Neuronal stem cell (in vitro differentiated cells): Measurements from ENCODE around the gene PHACTR3.

Experiments
- DNase-seq: peaks from one replicate; pipeline ENCODE4 v3.0.0-alpha.2; 2013; ENCODE audit warnings: low spot score
- H2AFZ ChIP-seq: one replicate; pipeline ENCODE4 v1.6.1; 2013; ENCODE audit warnings: mild to moderate bottlenecking, low read length, inconsistent platforms
- H2AK5ac ChIP-seq: 2 replicates; pipeline ENCODE4 v1.6.1; 2013; ENCODE audit warnings: low read depth, mild to moderate bottlenecking, inconsistent platforms, low read length, moderate library complexity, mixed read lengths
- H2BK120ac ChIP-seq: 2 replicates; pipeline ENCODE4 v1.6.1; 2013; ENCODE audit warnings: low read depth, mild to moderate bottlenecking, inconsistent platforms, low read length, moderate library complexity, mixed read lengths
- H2BK12ac ChIP-seq: one replicate; pipeline ENCODE4 v1.6.1; 2013; ENCODE audit warnings: low read length, inconsistent platforms
- H2BK15ac ChIP-seq: 2 replicates; pipeline ENCODE4 v1.6.1; 2013; ENCODE audit warnings: mild to moderate bottlenecking, low read length, inconsistent platforms, mixed read lengths
- H2BK5ac ChIP-seq: one replicate; pipeline ENCODE4 v1.6.1; 2013; ENCODE audit warnings: inconsistent platforms, mild to moderate bottlenecking, low read length, moderate library complexity
- H3K14ac ChIP-seq: one replicate; pipeline ENCODE4 v1.6.1; 2013; ENCODE audit warnings: low read length, inconsistent platforms
- H3K18ac ChIP-seq: 2 replicates; pipeline ENCODE4 v1.6.1; 2013; ENCODE audit warnings: low read length, inconsistent platforms
- H3K23ac ChIP-seq: 2 replicates; pipeline ENCODE4 v1.6.1; 2013; ENCODE audit warnings: low read depth, mild to moderate bottlenecking, mixed read lengths, low read length, inconsistent platforms; ENCODE audit not compliant: poor library complexity
- H3K27ac ChIP-seq: replicated peaks from 3 replicates; pipeline ENCODE4 v1.5.1; 2013; ENCODE audit warnings: low read length, inconsistent platforms
- H3K27me3 ChIP-seq, 3 experiments: 2 replicates each; pipeline ENCODE4 v1.6.1; 2013; ENCODE audit warnings: low read length in 3 of 3, mild to moderate bottlenecking in 2 of 3, inconsistent platforms in 1 of 3, low read depth in 1 of 3, mixed read lengths in 1 of 3, moderate library complexity in 1 of 3; ENCODE audit not compliant: control insufficient read depth in 3 of 3, insufficient read depth in 3 of 3
- H3K36me3 ChIP-seq, 2 donors: replicated peaks in 1 of 2; 2 replicates each; pipeline ENCODE4 v1.6.1; 2013; ENCODE audit warnings: low read length in 2 of 2; ENCODE audit not compliant: control insufficient read depth in 2 of 2, insufficient read depth in 2 of 2
- H3K4ac ChIP-seq: 2 replicates; pipeline ENCODE4 v1.6.1; 2013; ENCODE audit warnings: inconsistent platforms, mild to moderate bottlenecking, low read length, moderate library complexity
- H3K4me1 ChIP-seq, 2 donors: 1 replicate in 1 of 2; 2 replicates in 1 of 2; pipeline ENCODE4 v1.6.1; 2013; ENCODE audit warnings: low read length in 2 of 2, low read depth in 1 of 2; ENCODE audit not compliant: control insufficient read depth in 2 of 2, insufficient read depth in 1 of 2
- H3K4me2 ChIP-seq: one replicate; pipeline ENCODE4 v1.6.1; 2013; ENCODE audit warnings: mild to moderate bottlenecking, low read length, inconsistent platforms; ENCODE audit not compliant: insufficient read depth, poor library complexity, severe bottlenecking
- H3K4me3 ChIP-seq, 2 donors: 2 replicates each; pipeline ENCODE4 v1.5.1; 2013; ENCODE audit warnings: low read length in 2 of 2, mild to moderate bottlenecking in 2 of 2, inconsistent platforms in 1 of 2, moderate library complexity in 1 of 2
- H3K79me1 ChIP-seq: one replicate; pipeline ENCODE4 v1.6.1; 2013; ENCODE audit warnings: low read depth, mild to moderate bottlenecking, inconsistent platforms, low read length, moderate library complexity
- H3K9ac ChIP-seq: one replicate; pipeline ENCODE4 v1.6.1; 2013; ENCODE audit warnings: mild to moderate bottlenecking, low read depth, low read length, inconsistent platforms; ENCODE audit not compliant: poor library complexity
- H3K9me3 ChIP-seq, 2 donors: replicated peaks in 1 of 2; 2 replicates each; pipeline versions ENCODE3 to v1.6.1; 2013; ENCODE audit warnings: low read length in 2 of 2, mild to moderate bottlenecking in 2 of 2, inconsistent platforms in 1 of 2, low read depth in 1 of 2, mixed read lengths in 1 of 2, moderate library complexity in 1 of 2; ENCODE audit not compliant: control insufficient read depth in 2 of 2, insufficient read depth in 1 of 2
- H4K8ac ChIP-seq: one replicate; pipeline ENCODE4 v1.6.1; 2013; ENCODE audit warnings: low read depth, mild to moderate bottlenecking, inconsistent platforms, low read length, moderate library complexity
- H4K91ac ChIP-seq: one replicate; pipeline ENCODE4 v1.6.1; 2013; ENCODE audit warnings: low read length, low read depth, mild to moderate bottlenecking, inconsistent platforms; ENCODE audit not compliant: poor library complexity
- WGBS, 2 donors: extraction: QIAGEN DNeasy Blood & Tissue Kit; methylation state at CpG; one replicate each; pipeline ENCODE4 v1.1.7; 2013; ENCODE audit warnings: missing lambda C conversion rate in 2 of 2, mixed read lengths in 1 of 2; ENCODE audit not compliant: insufficient read length in 2 of 2, insufficient replicate concordance in 1 of 2; ENCODE audit errors: extremely low coverage in 2 of 2; 5-methylcytosine and 5-hydroxymethylcytosine counted together

The PHACTR3 gene

GRCh38 chr20:59645761-59646171 is 41.4 kb downstream of the PHACTR3 start:
- H3K27me3 ChIP-seq: no peaks in the 10 kb centered on the region
- no peak overlapping the region for H2AK5ac ChIP-seq
- H2AFZ ChIP-seq: no peak overlapping the region
- H3K18ac ChIP-seq: no peak overlapping the region
- no peak overlapping the region for H2BK15ac ChIP-seq
- no peak overlapping the region for H3K23ac ChIP-seq
- peaks cover 2% of the 10 kb centered on the region for H3K79me1 ChIP-seq
- no CpG with 5 or more reads among the region's 7 CpGs for WGBS, 2 donors
- H4K8ac ChIP-seq: no peak overlapping the region
- no peak overlapping the region for H2BK120ac ChIP-seq
- no peak for DNase-seq
- no peak overlapping the region for H3K4me3 ChIP-seq
- H4K91ac ChIP-seq: no peak overlapping the region
- no peak overlapping the region for H3K9ac ChIP-seq
- no peak overlapping the region for H3K27ac ChIP-seq
- H2BK12ac ChIP-seq: no peak overlapping the region
- no peak overlapping the region for H3K4ac ChIP-seq
- no peaks in the 10 kb centered on the region for H3K4me1 ChIP-seq
- no peak overlapping the region for H2BK5ac ChIP-seq
- no peak overlapping the region for H3K4me2 ChIP-seq
- no peak overlapping the region for H3K14ac ChIP-seq
- no peaks in the 10 kb centered on the region for H3K36me3 ChIP-seq
- H3K9me3 ChIP-seq: peaks cover 0 to 15% of the 10 kb centered on the region in 2 donors

- Histone ChIP-seq H3K23ac (no peak overlapping the region), H3K9ac (no peak overlapping the region), H3K27me3 (no peaks in the 10 kb centered on the region), H3K14ac (no peak overlapping the region), H2AK5ac (no peak overlapping the region), H3K4me1 (no peaks in the 10 kb centered on the region), H3K79me1 (peaks cover 2% of the 10 kb centered on the region), H3K27ac (no peak overlapping the region), H3K4me2 (no peak overlapping the region), H3K4me3 (peak overlapping the region in 1 of 2 donors; percentile 7), H3K36me3 (no peaks in the 10 kb centered on the region), H3K18ac (no peak overlapping the region), H3K4ac (no peak overlapping the region), H4K8ac (no peak overlapping the region), H2BK5ac (no peak overlapping the region), H2AFZ (no peak overlapping the region), H2BK120ac (no peak overlapping the region), H3K9me3 (peaks cover 0 to 17% of the 10 kb centered on the region in 2 donors), H2BK12ac (no peak overlapping the region), H2BK15ac (no peak overlapping the region), H4K91ac (no peak overlapping the region)
- no CpG with 5 or more reads among the region's 3 CpGs for WGBS, 2 donors
- no peak for DNase-seq
Observed at GRCh38 chr20:59646487-59646886, 42.1 kb downstream of the PHACTR3 start.

GRCh38 chr20:59647271-59647670 is 42.9 kb downstream of the PHACTR3 start:
- H3K23ac ChIP-seq: no peak overlapping the region
- no peak overlapping the region for H2BK12ac ChIP-seq
- H3K4me3 ChIP-seq: no peak overlapping the region
- no peak overlapping the region for H2AK5ac ChIP-seq
- H3K4me1 ChIP-seq: no peaks in the 10 kb centered on the region
- no peaks in the 10 kb centered on the region for H3K36me3 ChIP-seq
- no peak overlapping the region for H2BK5ac ChIP-seq
- no peak overlapping the region for H3K27ac ChIP-seq
- no peak overlapping the region for H3K18ac ChIP-seq
- H3K4ac ChIP-seq: no peak overlapping the region
- H3K4me2 ChIP-seq: no peak overlapping the region
- H3K27me3 ChIP-seq: no peaks in the 10 kb centered on the region
- peaks cover 0 to 18% of the 10 kb centered on the region in 2 donors for H3K9me3 ChIP-seq
- no peak overlapping the region for H3K9ac ChIP-seq
- peaks cover 2% of the 10 kb centered on the region for H3K79me1 ChIP-seq
- H2AFZ ChIP-seq: no peak overlapping the region
- H2BK120ac ChIP-seq: no peak overlapping the region
- no peak overlapping the region for H3K14ac ChIP-seq
- H4K8ac ChIP-seq: no peak overlapping the region
- no peak overlapping the region for H4K91ac ChIP-seq
- no peak for DNase-seq
- no peak overlapping the region for H2BK15ac ChIP-seq

GRCh38 chr20:59648466-59649070 is 44.2 kb downstream of the PHACTR3 start:
- no peak overlapping the region for H3K18ac ChIP-seq
- no peak overlapping the region for H4K91ac ChIP-seq
- no peak overlapping the region for H2BK15ac ChIP-seq
- no peak overlapping the region for H3K14ac ChIP-seq
- no peak overlapping the region for H2BK120ac ChIP-seq
- no peaks in the 10 kb centered on the region for H3K4me1 ChIP-seq
- no peak overlapping the region for H3K23ac ChIP-seq
- H3K79me1 ChIP-seq: peaks cover 2% of the 10 kb centered on the region
- H3K27ac ChIP-seq: no peak overlapping the region
- no CpG with 5 or more reads among the region's 7 CpGs for WGBS, 2 donors
- no peak overlapping the region for H2BK12ac ChIP-seq
- H3K4me3 ChIP-seq: no peak overlapping the region
- no peak overlapping the region for H4K8ac ChIP-seq
- H3K36me3 ChIP-seq: no peaks in the 10 kb centered on the region
- no peak overlapping the region for H3K4ac ChIP-seq
- no peak overlapping the region for H3K9ac ChIP-seq
- no peak overlapping the region for H2BK5ac ChIP-seq
- H2AFZ ChIP-seq: no peak overlapping the region
- no peaks in the 10 kb centered on the region for H3K27me3 ChIP-seq
- peaks cover 0 to 18% of the 10 kb centered on the region in 2 donors for H3K9me3 ChIP-seq
- no peak overlapping the region for H3K4me2 ChIP-seq
- DNase-seq: no peak
- H2AK5ac ChIP-seq: no peak overlapping the region
